HL-60/S4 treated with retinoic acid at 250 ng/mL for 4 days and 3 days (cell line): ENCODE data around the gene C1R.
"Not testable (repeated sequence)": the region's sequence is repeated elsewhere in the genome, so short reads cannot be mapped to it uniquely, and the experiment has no call there.

Experiments
- in situ Hi-C: fragments of 300-500 bp; cut with MboI; formaldehyde crosslinking; loops from 2 replicates; pipeline ENCODE4 v1.7.0; 2022; ENCODE audit warnings: low sequenced_read_pairs

The C1R gene

GRCh38 chr12:7069386-7069785 lies 22.9 kb downstream of the C1R start:
- in situ Hi-C loops, result no loop called here

DNA sequence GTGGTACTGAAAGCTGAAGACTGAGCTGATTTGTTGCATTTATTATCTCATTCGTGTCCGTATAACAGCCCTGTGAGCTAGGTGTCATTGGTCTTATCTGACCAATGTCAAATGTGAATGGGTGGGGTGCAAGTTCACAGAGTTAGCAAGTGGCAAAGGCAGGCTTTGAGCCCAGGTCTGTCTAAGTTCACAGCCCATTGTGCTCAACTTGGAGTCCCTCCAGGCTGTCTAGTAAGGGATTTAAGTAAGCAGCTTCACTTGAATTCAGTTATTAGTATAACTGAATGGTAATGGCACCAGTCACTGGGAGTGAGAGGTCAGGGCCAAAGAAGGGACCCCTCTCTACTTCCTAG lies 23.3 kb downstream of the C1R start:
- in situ Hi-C loops, result no loop called here

DNA sequence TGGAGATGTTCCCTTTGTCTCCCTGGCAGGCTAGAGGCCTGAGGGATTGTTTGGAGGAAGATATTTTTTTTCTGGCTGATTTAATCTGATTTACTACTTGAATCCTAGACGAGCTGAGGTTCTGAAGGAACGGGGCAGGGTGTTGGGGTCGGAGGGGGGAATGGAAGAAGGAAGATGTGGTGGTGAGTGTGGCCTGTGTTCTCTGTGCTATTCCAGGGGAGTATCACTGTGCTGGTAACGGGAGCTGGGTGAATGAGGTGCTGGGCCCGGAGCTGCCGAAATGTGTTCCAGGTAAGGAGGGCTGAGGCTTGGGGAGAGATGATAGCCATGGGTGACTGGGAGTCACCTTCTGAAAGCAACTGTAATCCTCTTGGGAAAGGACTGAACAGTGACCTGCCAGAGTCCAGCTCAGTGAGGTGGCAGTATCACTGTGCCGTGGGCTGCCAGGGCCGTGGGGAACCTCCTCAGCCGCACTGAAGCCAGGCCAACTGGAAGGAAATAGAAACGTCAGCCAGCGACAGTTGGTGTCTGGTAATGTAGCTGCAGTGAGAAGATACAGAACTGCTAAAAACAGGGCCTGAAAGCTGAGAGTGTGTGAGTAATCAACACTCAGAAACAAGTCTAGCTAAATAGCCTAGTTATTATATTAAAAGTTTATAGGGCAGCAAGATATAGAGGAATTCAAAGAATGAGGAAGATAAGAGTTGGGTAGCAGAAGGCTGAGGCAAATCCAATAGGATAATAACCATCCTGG lies 23.8 kb downstream of the C1R start:
- in situ Hi-C loops, result no loop called here

DNA sequence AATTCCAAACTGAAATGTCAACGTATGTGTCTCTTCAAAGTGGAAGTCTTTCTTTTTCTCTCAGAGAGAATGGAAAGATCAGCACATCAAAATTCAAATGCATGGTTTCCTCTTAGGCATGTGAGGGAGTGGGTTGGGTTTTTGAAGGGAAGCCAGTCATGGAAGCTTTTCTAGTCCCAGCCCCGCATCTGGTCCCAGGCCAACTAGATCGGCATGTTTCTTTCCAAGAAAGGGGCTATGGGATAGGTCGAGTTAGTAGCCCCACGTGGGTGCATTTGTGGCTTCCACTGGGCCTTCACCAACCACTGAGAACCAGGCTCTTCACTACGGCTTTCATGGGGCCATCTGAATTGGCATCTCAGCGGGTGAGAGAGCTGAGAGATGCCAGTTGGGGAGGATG lies 25.1 kb downstream of the C1R start:
- in situ Hi-C loops, result no loop called here

DNA sequence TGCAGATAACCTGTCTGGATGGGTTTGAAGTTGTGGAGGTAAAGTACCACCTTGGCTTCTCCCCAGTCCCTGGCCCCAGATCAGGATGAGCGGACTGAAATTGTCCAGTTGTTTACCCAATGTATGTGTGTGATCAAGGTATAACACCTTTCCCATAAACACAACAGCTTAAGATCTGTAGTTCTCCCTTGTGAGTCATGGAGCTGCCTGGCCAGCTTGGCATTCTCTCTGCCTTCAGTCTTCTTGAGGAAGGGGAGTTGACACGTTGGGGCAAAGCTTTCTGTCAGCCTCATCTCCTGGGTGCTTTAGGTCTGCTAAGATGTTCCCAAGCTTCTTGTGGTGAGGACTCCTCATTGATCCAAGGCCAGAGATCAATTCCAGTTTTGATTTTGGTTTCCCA lies 25.6 kb downstream of the C1R start:
- in situ Hi-C loops, result no loop called here

GRCh38 chr12:7065073-7065623 lies 27.1 kb downstream of the C1R start:
- in situ Hi-C loops, result no loop called here

DNA sequence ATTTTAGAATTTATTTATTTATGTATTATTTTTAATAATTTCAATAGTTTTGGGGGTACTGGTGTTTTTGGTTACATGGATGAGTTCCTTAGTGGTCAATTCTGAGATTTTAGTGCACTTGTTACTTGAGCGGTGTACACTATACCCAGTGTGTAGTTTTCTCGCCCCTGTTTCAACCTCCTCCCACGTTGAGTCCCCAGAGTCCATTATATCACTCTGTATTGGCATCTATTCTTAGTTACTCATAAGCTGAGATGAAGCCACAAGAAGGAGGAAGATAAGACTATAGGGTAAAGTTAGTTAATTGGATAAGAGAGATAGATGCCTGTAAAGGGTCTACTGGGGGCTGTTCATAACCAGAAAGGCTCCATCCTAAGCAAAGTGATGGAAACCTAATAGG lies 27.7 kb downstream of the C1R start:
- in situ Hi-C loops, result no loop called here

GRCh38 chr12:7061596-7061995 lies 30.6 kb downstream of the C1R start:
- in situ Hi-C loops, result no loop called here

DNA sequence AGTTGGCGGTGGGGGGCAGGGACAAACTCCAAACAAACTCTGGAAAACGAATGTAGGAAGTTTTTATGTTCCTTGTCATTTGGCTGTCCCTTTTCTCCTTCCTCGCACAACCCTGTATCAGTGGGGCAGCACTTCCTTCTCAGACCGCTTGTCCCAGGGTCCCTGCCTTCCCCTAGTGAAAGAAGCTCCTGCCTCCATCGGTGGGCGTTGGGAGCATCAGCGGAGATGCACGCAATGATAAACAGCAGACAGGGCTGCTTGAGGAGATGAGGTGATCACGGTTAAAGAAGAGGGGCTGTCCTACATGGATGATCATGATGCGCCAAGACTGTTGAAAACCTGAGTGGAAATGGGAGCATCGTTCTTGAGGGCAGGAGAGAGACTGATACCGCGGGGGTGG lies 31.1 kb downstream of the C1R start:
- in situ Hi-C loops, result no loop called here

DNA sequence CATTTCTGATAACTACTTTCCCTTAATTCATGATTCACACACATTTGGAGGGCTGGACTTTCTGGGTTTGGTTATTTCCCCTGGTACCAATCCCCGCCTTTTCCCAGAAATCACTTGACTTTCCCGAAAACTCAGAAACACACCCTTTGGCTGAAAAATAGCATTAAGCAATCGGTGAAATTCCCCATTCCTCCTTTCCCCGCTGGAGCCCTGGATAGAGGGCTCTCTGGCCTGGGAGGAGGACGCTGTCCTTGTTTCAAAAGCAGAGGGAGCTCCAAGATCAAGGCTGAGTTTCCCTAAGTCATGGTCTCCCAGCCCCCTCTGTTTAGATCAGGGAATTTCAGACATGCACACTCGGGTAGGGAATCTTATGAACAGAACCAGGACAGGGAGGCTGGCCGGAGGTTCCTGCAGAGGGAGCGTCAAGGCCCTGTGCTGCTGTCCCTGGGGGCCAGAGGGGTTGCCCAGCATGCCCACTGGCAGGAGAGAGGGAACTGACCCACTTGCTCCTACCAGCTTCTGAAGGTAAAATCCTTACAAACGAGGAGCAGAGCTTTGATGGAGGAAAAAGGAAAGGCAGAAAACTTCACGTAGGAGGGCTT lies 31.8 kb downstream of the C1R start, which contains the start of gene C1S:
TSS of gene C1S (plus strand) at position 366 of the 602 bp plus-strand sequence. CDS start 1,195 bp downstream, outside the sequence.
- in situ Hi-C loops, result no loop called here

DNA sequence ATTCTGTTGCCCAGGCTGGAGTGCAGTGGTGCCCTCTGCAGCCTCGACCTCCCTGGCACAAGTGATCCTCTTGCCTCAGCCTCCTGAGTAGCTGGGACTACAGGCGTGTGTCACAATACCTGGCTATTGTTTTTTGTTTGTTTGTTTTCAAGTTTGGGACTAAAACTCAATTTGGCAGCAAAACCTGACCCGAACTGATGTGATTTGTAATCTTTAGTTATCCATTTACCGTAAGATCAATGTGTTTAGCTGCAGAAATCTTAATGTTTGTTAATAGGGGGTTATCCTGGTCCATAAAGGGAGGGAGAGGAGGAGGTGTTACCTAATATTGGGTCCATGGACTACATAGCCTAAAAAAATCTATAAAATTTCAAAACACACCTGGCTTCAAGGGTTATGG lies 32.5 kb downstream of the C1R start:
- in situ Hi-C loops, result no loop called here

GRCh38 chr12:7058850-7059395 lies 33.3 kb downstream of the C1R start:
- in situ Hi-C loops, result no loop called here

DNA sequence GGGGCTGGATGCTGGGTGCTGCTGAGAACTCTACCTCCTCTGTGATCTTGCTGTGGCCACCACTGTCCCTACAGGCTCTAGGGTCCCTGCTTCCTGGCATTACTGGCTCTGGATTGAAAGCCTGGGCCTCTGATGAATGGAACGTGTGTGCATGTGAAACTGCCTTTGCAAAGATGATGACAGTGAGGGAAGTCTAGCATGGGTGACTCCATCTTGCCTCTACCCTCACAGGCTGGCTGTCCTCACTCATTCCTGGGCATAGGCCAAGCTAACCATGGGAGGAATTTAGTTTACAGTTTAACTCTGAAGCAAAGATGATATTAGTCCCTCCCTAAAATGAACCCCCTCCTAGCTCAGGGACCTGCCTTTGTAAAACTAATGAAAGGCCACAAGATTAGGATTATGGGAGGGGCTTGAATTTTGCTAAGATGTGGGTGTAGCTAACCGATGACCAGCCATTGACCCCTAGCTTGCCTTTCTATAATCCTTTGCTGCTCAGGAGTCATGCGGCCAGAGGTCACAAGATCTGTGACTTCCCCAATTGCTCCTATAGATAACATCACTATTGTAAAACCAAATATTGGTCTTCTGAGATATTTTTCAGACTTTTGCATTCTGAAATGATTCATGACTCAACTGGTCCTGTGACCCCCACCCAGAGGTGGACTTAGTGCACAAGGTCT lies 33.9 kb downstream of the C1R start:
- in situ Hi-C loops, result no loop called here

- in situ Hi-C loops, result not testable (repeated sequence)
These were observed 36.5 kb downstream of the C1R start for GRCh38 chr12:7055736-7056135.

- in situ Hi-C loops, result no loop called here
These were observed 37.3 kb downstream of the C1R start for GRCh38 chr12:7054925-7055324.

DNA sequence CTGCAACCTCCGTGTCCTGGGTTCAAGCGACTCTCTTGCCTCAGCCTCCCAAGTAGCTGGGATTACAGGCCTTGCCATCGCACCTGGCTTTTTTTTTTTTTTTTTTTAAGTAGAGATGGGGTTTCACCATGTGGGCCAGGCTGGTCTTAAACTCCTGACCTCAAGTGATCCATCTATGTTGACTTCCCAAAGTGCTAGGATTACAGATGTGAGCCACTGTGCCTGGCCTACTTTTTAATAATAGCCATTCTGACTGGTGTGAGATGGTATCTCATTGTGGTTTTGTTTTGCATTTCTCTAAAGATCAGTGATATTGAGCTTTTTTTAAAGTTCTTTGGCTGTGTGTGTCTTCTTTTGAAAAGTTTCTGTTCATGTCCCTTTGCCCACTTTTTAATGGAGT lies 42.3 kb downstream of the C1R start:
- in situ Hi-C loops, result not testable (repeated sequence)

DNA sequence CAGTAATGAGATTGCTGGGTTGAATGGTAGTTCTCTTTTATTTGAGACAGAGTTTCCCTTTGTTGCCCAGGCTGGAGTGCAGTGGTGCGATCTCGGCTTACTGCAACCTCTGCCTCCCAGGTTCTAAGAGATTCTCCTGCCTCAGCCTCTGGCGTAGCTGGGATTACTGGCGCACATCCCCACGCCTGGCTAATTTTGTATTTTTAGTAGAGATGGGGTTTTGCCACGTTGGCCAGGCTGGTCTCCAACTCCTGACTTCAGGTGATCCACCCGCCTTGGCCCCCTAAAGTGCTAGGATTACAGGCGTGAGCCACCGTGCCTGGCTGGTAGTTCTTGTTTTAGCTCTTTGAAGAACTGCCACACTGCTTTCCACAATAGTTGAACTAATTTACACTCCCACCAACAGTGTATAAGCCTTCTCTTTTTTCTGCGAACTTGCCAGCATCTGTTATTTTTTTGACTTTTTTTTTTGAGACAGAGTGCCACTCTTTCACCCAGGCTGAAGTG lies 42.7 kb downstream of the C1R start:
- in situ Hi-C loops, result not testable (repeated sequence)

DNA sequence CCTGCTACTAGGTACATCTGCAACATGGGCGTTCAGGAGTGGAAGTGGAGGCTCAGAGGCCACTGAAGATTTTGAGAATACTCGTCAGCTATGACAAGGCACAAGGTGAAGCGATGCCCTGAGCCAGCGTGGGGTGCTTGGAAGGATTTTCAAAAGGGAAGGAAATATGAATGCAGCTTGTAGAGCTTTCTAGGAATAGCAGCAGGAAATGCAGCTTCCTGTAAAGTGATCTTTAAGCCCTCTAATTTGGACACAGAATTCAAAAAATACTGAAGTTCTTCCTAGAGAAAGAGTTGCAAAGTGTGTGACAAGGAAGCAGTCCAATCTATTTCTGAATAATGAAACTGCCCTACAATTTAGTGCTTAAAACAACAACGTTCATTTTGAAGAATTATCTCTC lies 44.9 kb downstream of the C1R start:
- in situ Hi-C loops, result no loop called here

GRCh38 chr12:7046383-7047105 lies 45.7 kb downstream of the C1R start:
- in situ Hi-C loops, result no loop called here

DNA sequence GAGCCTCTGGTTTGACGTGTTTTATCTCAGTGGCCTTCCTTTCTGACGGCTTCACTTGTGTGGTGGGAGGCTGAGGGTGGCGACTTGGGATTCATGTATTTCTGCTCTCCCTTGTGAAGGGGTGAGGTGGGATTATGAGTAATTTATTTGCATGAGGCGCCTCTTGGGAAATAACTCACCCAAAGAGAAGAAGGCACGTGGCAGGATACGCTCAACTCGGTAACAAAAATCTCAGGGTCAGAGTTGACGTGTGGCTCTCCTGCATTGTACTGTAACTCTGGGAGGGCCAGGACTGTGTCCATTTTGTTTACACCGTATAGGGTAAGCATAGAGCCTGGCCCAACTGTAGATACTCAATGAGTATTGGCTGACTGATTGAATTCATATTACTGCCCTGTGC lies 46.3 kb downstream of the C1R start:
- in situ Hi-C loops, result no loop called here

DNA sequence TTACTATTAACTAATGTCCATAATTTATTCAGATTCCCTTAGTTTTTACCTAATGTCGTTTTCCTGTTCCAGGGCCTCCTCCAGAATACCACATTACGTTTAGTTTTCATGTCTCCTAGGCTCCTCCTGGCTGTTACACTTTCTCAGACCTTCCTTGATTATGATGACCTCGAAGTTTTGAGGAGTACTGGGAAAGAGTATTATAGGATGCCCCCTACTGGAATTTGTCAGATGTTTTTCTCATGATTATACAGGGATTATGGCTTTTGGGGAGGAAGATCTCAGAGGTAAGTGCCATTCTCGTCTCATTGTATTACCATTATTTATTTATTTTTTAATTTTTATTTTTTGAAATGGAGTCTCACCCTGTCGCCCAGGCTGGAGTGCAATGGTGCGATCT lies 49.4 kb downstream of the C1R start:
- in situ Hi-C loops, result no loop called here
